HG03521 (cell line): ENCODE data around the gene MAP2K3.

Experiments used
- ATAC-seq: cut with Tn5 transposase; IDR thresholded peaks from one replicate; pipeline ENCODE4 v1.9.1; 2021; ENCODE audit warnings: mild to moderate bottlenecking, moderate library complexity; ENCODE audit not compliant: unreplicated experiment

MAP2K3 gene

GRCh38 chr17:21282231-21282630 is 2.3 kb upstream of the MAP2K3 start:
- no peak for ATAC-seq

GRCh38 chr17:21282850-21283249 is 1.7 kb upstream of the MAP2K3 start:
- ATAC-seq = no peak

- ATAC-seq = peak; percentile 10
Measured at GRCh38 chr17:21283482-21284318, 811 bp upstream of the MAP2K3 start.

GRCh38 chr17:21285164-21286065 is 904 bp downstream of the MAP2K3 start:
- ATAC-seq = no peak

- ATAC-seq = no peak
Measured at GRCh38 chr17:21286066-21286770, 1.7 kb downstream of the MAP2K3 start.

GRCh38 chr17:21286909-21287702 is 2.6 kb downstream of the MAP2K3 start:
- ATAC-seq = no peak

- ATAC-seq = peak; percentile 18
Measured at GRCh38 chr17:21287703-21288449, 3.4 kb downstream of the MAP2K3 start.

- ATAC-seq = no peak
Measured at GRCh38 chr17:21288571-21289017, 4.1 kb downstream of the MAP2K3 start.

- ATAC-seq = no peak
Measured at GRCh38 chr17:21289175-21289901, 4.8 kb downstream of the MAP2K3 start.

GRCh38 chr17:21289902-21290571 is 5.5 kb downstream of the MAP2K3 start:
- no peak for ATAC-seq

- ATAC-seq = no peak
Measured at GRCh38 chr17:21291357-21291756, 6.8 kb downstream of the MAP2K3 start.

- no peak for ATAC-seq
Measured at GRCh38 chr17:21291862-21292261, 7.4 kb downstream of the MAP2K3 start.

GRCh38 chr17:21292867-21293830 is 8.6 kb downstream of the MAP2K3 start:
- ATAC-seq = no peak

GRCh38 chr17:21293831-21294210 is 9.3 kb downstream of the MAP2K3 start:
- ATAC-seq = no peak

GRCh38 chr17:21294321-21295035 is 10.0 kb downstream of the MAP2K3 start:
- ATAC-seq = no peak

GRCh38 chr17:21295036-21295952 is 10.8 kb downstream of the MAP2K3 start:
- no peak for ATAC-seq
